Adrenal gland (tissue), 5 donors: ENCODE results near the gene NSD1.
A peak's percentile ranks its signal among the peaks of the same experiment; 100 is the strongest.

ENCODE experiments used
- POLR2A ChIP-seq, 2 donors: fragments of 450-650 bp; IDR thresholded peaks; one replicate each; pipeline ENCODE4 v1.6.1; 2017; ENCODE audit warnings: antibody characterized with exemption in 2 of 2, mild to moderate bottlenecking in 2 of 2, moderate library complexity in 1 of 2
- TF ChIP-seq, protein P1 (sequence below), 6 experiments: fragments of 450-650 bp in 4 of 6; fragments of 200-600 bp in 2 of 6; sonication (generic) in 1 of 6; IDR thresholded peaks; 1 replicate in 5 of 6; 2 replicates in 1 of 6; pipeline versions ENCODE4 v1.5.1 to v1.8.0; 2016 to 2021; ENCODE audit warnings: antibody characterized with exemption in 6 of 6, mild to moderate bottlenecking in 2 of 6, moderate library complexity in 1 of 6
- donor health status: DM: no; HTN: no; CAD: no.

GRCh38 chr5:177303121-177303924 is 169.8 kb downstream of the NSD1 start, which contains the start of the genes PRELID1 and RAB24:
- TF ChIP-seq, protein P1, sequence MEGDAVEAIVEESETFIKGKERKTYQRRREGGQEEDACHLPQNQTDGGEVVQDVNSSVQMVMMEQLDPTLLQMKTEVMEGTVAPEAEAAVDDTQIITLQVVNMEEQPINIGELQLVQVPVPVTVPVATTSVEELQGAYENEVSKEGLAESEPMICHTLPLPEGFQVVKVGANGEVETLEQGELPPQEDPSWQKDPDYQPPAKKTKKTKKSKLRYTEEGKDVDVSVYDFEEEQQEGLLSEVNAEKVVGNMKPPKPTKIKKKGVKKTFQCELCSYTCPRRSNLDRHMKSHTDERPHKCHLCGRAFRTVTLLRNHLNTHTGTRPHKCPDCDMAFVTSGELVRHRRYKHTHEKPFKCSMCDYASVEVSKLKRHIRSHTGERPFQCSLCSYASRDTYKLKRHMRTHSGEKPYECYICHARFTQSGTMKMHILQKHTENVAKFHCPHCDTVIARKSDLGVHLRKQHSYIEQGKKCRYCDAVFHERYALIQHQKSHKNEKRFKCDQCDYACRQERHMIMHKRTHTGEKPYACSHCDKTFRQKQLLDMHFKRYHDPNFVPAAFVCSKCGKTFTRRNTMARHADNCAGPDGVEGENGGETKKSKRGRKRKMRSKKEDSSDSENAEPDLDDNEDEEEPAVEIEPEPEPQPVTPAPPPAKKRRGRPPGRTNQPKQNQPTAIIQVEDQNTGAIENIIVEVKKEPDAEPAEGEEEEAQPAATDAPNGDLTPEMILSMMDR (IDR thresholded peaks at IDR 0.05) = peak in 1 of 6 experiments; percentile 15
- TF ChIP-seq POLR2A (IDR thresholded peaks at IDR 0.05) = peak; percentile 14 to 70
